IPS DF 19.7 (cell line): ENCODE measurements around the gene ILDR1.
"Not testable (repeated sequence)": the region's sequence is repeated elsewhere in the genome, so short reads cannot be mapped to it uniquely, and the experiment has no call there.

Source experiments
- DNase-seq: peaks from one replicate; pipeline ENCODE4 v3.0.0-alpha.2; 2013; ENCODE audit warnings: low read depth, low spot score

The ILDR1 gene

DNA sequence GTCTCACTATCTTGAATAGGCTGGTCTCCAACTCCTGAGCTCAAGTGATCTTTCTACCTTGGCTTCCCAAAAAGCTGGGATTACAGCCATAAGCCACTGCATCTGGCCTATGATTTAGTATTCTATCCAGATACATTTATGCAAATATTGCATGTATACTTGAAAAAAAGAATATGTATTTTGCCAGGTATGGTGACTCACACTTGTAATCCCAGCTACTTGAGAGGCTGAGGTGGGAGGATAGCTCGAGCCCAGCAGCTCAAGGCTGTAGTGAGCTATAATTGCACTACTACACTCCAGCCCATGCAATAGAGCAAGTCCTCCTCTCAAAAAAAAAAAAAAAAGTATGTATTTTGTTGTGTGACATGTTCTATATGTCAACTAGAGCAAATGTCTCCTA is 73.4 kb downstream of the ILDR1 start:
- DNase-seq = no peak

- DNase-seq = no peak
Observed at GRCh38 chr3:121943431-121943830, 78.6 kb downstream of the ILDR1 start.

- no peak for DNase-seq
Observed at GRCh38 chr3:121942116-121942786, 79.8 kb downstream of the ILDR1 start.

DNA sequence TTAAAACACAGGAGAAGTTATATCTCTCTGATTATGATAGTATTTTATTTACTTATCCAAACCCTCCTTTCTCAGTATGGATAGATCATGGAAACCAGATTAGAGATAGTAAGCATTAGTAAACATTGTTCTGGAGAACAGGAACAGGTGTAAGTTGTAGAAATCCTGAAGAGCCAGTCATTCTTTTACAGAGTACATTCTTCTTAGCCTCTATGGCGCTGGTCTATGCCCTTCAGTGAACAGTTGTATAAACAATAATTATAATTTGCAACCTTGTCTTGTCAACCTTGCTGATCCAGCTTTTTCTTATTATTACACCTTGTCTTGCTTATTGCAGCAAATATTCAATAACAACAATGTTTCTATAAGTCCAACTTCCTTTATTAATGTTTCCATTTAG is 80.5 kb downstream of the ILDR1 start:
- no peak for DNase-seq

DNA sequence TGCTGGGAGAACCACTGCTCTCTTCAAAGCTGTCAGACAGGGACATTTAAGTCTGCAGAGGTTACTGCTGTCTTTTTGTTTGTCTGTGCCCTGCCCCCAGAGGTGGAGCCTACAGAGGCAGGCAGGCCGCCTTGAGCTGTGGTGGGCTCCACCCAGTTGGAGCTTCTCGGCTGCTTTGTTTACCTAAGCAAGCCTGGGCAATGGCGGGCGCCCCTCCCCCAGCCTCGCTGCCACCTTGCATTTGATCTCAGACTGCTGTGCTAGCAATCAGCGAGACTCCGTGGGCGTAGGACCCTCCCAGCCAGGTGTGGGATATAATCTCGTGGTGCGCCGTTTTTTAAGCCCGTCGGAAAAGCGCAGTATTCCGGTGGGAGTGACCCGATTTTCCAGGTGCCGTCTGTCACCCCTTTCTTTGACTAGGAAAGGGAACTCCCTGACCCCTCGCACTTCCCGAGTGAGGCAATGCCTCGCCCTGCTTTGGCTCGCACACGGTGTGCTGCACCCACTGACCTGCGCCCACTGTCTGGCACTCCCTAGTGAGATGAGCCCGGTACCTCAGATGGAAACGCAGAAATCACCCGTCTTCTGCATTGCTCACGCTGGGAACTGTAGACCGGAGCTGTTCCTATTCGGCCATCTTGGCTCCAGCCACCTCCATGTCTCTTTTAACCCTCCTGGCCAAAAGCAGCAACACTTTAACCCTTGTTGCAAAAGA is 83.7 kb downstream of the ILDR1 start:
- not testable (repeated sequence) for DNase-seq
